Frontal cortex (tissue), 4 donors: ENCODE measurements around the gene FNBP1. TPM values are rescaled to one million over a fixed set of nuclear protein-coding genes. Genes with fewer than 3 reads are reported as not detected.

Source experiments
- DNase-seq, 2 donors: peaks; one replicate each; pipeline ENCODE4 v3.0.0; 2012; ENCODE audit warnings: low spot score in 2 of 2
- FAIRE-seq: peaks from 2 replicates; lab custom pipeline; 2012; peaks lifted over from hg19 to GRCh38; lab: Jason Lieb, UNC
- total RNA-seq: library from RNA; depleted of rRNA; stranded (reverse); fragments of >200 nt; gene quantifications from one replicate; pipeline ENCODE4 v1.2.3, GENCODE V29; 2014
- donor health status: control.
- donor health status: control.
- donor health status: control.

Gene FNBP1
- total RNA-seq, result 49.7 TPM

DNA sequence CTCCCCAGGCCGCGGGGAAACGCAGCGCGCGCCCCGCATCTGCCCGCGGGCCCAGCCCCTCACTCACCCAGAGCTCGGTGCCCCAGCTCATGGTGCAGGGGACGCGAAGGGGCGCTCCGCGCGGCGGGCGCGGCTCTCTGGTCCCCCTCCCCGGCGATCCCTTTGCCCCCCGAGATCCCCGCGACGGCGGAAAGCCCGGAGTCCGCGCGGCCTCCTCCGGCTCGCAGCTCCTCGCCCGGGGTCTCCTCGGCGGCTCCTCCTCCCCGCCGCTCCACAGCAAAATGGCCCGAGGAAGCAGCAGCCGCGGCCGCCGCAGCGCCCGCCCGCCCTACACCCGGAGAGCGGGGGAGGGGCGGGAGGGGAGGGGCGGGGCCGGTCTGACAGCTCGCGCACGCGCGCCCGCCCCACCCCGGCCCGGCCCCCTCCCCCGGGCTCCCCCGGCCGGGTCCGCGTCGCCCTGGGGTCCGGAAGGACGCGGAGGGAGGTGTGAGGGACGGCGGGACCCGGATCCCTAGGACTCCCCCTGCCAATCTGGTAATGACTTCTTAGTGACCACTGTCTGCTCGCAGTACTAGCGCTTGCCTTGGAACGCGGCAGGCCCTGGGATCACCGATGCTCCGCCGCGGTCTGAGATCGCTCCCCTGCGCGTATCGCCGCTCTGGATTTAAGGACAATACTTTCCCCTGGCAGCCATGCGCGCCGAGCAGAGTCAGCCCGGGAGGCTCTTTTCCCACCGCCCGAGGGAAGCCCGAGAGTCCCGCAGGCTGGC, at the start of gene FNBP1:
Gene FNBP1, minus strand, starts transcription at position 305 of the 769 bp plus-strand sequence. Its CDS starts 214 bp downstream, at position 91.
- DNase-seq (peak; percentile 94 to 96), FAIRE-seq (no peak)

DNA sequence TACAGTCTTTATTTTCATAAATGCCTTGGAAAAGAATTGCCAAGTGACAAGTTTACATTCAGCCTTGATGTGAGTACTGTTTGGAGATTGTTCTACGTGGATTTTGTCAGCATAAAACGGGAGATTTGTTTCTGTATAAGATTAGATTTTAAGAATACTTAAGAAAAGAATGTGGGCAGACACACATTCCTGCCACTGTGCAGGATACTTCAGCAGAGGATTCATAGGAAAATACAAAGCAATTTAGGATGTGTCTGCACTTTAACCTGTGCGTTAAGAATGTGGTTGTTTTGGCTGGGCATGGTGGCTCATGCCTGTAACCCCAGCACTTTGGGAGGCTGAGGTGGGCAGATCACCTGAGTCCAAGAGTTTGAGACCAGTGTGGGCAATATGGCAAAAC, 47.9 kb upstream of the FNBP1 start:
- DNase-seq (no peak), FAIRE-seq (no peak)

DNA sequence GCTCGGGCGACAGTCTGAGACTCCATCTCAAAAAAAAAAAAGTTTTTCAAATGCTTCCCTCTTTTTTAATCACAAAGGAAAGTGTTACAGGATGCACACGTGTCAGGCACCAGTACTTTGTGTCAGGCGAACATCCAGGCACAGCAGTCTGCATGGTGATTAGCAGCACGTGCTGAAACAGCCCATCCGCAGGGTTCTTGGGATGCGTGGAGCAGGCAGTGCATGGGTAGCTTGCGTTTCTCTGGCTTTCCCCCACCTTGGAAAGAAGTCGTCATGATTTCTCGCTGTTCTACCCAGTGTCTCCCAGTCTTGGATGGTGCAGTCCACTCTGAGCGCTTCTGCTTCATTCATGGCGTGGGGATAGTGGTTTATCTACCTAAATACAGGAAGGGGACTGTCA, 46.2 kb upstream of the FNBP1 start:
- DNase-seq (no peak), FAIRE-seq (no peak)

DNA sequence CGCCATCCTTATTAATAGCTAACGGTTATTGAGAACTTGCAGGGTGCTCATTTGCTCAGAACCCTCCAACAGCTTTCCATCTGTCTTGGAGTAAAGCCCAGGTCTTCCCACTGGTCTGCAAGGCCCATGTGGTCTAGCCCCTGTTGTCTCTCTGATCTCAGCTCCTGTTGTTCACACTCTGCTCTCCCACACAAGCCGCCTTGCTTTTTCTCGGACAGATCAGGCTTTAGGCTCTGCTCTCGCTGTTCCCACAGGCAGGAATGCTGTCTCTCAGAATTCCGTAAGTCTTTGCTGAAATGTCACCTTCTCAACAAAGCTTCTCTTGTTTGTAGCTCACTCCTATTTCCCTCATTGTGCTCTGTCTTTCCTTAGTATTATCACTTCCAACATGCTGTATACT, 45.1 kb upstream of the FNBP1 start:
- DNase-seq, result peak in 1 of 2 donors; percentile 33
- FAIRE-seq, result no peak

DNA sequence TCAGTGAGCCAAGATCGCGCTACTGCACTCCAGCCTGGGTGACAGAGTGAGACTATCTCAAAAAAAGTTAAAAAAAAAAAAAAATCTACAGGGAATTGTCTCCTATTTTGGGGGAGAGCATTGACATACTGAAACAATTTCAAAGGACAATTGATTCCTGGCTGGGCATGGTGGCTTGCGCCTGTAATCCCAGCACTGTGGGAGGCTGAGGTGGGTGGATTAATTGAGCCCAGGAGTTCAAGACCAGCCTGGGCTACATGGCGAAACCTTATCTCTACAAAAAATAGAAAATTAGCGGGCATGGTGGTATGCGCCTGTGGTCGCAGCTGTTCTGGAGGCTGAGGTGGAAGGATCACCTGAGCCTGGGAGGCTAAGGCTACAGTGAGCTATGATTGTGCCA, 41.3 kb upstream of the FNBP1 start:
- FAIRE-seq (no peak), DNase-seq (no peak)

DNA sequence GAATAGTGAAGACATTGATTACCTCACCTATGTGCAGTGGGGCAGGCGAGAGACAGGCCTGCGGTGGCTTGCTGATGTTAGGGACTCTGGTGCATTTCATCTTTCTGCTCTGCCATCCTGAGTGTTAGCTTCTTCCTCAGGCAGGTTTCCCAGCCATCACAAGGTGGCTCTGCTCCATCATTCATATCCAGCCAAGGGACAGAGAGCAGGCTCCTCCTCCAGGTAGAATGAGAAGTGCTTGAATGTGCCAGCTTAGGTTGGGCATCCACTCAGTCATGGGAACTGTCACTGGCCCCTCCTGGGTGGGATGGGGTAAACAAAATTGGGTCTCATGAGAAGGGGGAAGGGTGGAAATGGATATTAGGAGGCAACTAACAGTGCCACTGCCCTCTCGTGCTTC, 35.6 kb upstream of the FNBP1 start:
- no peak for FAIRE-seq
- DNase-seq, result peak; percentile 34 to 46

DNA sequence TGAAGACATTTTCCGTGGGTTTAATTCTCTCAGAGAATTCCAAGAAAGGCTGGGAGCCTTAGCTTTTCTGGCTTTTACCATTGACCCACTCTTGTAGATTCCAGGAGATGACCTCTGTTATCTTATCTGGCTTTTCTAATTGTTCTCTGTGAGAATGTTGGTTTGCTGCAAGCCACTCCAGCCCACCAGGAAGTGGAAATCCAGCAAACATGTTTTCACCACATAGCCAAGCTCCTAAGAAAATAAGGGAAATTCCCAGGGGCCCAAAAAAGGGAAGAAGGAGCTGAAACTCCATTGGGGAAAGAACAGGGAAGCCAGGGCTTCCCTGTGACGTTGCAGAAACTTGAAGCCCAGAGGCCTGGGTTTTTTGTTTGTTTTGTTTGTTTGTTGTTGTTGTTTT, 30.4 kb upstream of the FNBP1 start:
- FAIRE-seq, result no peak
- no peak for DNase-seq

DNA sequence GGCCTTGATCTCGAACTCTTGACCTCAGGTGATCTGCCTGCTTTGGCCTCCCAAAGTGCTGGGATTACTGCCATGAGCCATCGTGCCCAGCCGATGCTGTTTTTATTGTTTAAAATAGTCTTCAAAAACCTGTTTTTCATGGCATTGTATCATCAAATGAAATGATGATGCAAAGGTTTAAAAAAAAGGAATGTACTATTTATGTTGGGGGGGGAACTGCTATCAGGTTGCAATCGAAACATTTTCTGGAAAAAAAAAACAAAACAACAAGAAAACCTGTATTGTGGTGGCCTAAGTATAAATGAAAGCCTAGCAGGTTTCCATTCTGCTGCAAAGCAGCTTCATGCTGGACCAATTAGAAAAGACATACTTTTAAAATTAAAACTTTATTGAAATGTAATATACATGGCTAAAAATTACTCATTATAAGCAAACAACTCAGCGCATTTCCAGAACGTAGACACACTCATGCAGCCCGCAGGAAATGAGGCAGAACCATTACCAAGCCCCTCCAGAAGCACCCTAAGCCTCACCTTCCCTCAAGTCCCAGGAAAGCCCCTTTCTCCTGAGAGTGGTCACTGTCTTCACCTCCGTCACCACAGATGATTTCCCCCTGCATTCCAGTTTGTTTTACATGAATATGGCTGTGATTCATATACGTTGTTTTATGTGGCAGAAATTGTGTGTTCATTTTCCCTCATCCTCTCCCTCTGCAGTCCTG, 29.7 kb upstream of the FNBP1 start:
- DNase-seq (no peak), FAIRE-seq (no peak)

DNA sequence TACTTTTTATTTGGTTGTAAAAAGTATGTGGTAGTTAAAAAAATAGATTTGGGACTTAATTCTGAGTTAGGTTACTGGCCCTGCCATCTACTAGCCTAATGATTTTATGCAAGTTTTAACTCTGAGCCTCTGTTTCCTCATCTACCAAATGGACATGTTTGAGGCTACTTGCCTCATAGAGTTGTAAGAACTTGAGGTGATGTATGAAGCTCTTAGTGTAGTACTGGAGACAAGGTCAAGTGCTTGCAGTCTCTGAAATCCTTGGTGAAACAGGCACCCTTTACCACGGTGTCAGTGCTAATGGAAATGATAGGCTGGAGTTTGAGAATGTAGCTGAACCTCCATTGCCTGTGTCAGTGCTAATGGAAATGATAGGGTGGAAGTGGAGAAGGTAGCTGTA, 26.1 kb upstream of the FNBP1 start:
- FAIRE-seq (no peak), DNase-seq (no peak)

DNA sequence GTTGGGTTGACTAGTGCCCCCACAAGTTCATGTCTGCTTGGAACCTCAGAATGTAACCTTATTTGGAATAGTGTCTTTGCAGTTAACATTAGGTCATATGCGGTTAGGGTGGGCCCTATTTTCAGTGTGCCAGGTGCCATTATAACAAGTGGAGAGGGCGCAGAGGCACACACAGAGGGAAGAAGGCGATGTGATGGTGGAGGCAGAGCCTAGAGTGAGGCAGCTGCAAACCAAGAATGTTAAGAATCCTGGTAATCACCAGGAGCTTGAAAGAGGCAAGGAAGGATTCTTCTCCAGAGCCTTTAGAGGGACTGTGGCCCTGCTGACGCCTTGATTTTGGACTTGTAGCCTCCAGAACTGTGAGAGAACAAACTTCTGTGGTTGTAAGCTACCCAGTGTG, 21.6 kb upstream of the FNBP1 start:
- FAIRE-seq (no peak), DNase-seq (no peak)

DNA sequence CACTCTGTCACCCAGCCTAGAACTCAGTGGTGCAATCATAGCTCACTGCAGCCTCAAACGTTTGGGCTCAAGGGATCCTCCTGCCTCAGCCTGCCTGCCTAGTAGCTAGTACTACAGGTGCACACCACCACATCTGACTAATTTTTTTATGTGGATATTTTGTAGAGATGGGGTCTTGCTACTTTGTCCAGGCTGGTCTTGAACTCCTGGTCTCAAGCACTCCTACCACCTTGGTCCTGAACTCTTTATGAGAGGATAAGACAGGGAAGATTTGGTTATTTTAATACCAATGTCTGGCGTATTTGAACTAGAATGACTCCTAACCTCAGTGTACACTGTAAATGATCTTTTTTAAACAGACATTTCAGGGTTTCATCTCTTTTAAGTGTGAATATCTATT, 19.8 kb upstream of the FNBP1 start:
- DNase-seq (no peak), FAIRE-seq (no peak)

DNA sequence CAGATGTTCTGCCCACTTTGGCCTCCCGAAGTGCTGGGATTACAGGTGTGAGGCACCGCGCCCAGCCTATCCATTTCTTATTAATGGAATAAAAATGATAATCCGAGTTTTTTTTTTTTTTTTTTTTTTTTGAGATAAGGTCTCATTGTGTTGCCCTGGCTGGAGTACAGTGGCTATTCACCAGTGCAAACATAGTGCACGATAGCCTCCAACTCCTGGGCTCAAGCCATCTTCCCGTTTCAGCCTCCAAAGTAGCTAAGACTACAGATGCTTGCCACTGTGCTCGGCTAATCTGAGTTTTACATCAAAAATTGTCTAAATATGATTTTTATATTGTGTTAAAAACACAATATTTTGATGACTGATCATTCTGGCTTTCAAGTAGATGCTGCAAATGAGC, 17.3 kb upstream of the FNBP1 start:
- DNase-seq (no peak), FAIRE-seq (no peak)

DNA sequence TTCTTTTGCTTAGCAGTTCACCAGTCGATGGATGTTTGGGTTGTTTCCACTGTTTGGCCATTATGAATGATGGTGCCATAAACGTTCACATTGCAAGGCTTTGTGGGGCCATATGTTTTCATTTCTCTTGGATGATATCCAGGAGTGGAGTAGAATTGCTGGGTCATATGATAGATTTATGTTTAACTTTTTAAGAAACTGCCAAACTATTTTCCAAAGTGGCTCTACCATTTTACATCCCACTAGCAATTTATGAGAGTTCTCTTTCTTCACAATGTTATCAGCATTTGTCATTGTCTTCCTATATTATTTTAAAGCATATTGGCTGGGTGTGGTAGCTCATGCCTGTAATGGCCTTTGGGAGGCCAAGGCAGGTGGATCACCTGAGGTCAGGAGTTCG, 15.9 kb upstream of the FNBP1 start:
- DNase-seq (no peak), FAIRE-seq (no peak)

DNA sequence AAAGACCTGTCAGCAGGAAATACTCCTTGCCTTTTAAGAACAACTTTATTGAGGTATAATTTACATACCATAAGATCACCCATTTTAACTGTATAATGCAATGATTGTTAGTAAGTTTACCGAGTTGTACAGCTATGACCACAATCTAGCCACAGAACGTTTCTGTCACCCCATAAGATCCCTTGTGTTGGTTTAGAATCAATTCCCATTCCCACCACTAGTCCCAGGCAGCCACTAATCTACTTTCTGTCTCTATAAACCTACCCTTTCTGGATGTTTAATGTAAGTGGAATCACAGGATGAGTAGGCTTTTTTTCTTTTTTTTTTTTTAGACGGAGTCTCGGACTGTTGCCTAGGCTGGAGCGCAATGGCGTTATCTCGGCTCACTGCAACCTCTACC, 15.2 kb upstream of the FNBP1 start:
- FAIRE-seq (no peak), DNase-seq (no peak)

DNA sequence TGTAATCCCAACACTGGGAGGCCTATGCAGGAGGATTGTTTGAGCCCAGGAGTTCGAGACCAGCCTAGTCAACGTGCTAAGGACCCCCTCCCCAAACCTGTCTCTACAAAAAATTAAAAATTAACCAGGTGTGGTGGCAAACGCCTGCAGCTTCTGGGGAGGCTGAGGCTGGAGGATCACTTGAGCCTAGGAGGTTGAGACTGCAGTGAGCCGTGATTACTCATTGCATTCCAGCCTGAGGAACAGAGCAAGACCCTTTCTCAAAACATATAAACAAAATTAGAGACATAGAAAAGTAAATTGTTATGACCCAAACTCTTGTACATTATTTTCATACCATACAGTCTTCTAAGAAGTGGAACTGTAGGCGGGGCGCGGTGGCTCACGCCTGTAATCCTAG, 11.8 kb upstream of the FNBP1 start:
- DNase-seq, result no peak
- FAIRE-seq, result no peak

DNA sequence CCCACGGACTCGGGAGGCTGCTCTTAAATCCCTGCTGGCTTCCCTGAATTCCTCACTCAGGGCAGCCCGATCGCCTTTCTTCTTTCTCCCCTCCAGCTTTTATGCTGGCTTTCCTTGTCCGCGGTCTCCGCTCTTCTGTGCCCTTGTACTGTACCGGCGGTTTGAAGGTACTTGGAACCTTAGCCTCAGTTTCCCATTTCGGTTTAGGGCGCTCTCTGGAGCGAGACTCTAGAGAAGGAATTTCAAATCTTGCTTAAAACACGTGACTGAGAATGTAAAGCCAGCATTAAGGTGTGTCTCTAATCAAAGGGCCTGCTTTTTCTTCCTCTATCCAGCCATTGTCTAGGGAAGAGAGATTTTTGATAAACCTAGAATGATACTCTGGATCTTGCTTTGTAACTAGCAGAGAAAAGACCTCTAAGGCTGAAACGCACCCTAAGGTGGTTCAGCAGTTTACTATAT, 11.4 kb upstream of the FNBP1 start:
- no peak for FAIRE-seq
- no peak for DNase-seq

DNA sequence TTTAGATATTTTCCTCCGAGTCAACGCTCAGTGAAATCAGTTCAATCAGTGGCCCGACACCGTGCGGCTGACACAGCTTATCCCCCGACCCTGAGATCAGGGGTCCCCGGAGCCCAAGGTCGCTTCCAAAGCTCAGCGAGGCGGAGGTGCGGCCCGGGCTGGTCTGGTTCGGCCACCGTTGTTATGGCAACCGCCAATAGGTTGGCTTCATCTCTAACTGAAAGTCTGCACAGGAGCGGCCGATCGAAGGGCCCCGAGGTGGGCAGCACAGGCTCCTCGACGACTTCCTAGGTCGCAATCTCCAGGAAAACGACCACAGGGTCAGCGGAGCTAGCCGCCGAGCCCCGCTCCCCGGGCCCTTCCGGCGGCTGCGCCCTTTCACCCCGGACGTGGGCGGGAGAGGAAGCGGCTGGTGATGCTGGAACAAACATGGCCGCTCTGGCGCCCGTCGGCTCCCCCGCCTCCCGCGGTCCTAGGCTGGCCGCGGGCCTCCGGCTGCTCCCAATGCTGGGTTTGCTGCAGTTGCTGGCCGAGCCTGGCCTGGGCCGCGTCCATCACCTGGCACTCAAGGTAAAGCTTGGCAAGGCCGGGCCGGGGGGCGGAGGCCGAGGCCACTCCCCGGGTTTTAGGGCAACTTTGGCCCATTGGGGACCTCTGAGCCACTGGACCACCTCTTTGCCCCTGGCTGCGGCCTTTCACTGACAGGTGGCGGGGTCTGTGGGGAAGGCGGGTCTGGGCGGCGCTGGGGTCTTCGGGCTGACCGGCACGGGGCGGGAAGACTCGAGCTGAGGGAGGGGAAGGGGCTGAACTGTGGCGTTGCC, 10.7 kb upstream of the FNBP1 start, which contains the start of gene GPR107:
Gene GPR107, plus strand, starts transcription at position 403 of the 821 bp plus-strand sequence. Its CDS starts 27 bp downstream, at position 430.
- FAIRE-seq (no peak), DNase-seq (peak; percentile 77 to 89)

DNA sequence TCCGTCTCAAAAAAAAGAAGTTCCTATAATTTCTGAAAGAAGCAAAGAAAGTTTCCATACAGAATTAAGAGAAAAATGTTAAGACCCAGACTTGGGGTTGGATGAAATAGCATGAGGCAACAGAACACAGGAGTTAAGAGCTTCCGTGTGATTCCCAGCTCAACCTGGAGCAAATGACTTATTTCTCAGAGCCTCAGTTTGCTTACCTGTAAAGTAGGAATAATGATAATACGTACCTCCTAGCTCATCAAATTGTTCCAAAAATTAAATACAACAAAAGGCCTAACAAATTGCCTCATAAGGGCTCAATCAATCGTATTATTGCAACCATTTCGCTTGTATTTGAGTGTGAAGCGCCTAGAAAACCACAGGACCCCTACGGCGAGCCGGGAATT, 10.1 kb upstream of the FNBP1 start:
- FAIRE-seq, result no peak
- no peak for DNase-seq

DNA sequence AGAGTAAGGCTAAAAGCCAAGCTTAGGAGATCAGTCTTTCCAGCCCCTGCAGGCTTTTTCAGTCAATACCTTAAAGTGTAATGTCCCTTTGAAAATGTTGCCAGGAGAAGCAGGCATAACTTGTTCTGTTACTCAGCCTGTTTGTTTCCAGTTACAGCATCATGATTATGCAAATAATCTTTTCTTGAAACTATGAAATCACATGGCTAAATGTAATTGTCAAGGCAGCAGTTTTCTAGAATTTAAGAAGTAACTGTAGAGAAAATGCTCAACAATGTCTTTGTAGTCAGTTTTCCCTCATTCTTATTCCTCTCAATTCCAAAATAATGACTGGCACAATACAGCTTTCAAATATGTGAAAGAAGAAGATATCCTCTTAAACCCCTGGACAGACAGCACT, 8.9 kb upstream of the FNBP1 start:
- DNase-seq (no peak), FAIRE-seq (no peak)

DNA sequence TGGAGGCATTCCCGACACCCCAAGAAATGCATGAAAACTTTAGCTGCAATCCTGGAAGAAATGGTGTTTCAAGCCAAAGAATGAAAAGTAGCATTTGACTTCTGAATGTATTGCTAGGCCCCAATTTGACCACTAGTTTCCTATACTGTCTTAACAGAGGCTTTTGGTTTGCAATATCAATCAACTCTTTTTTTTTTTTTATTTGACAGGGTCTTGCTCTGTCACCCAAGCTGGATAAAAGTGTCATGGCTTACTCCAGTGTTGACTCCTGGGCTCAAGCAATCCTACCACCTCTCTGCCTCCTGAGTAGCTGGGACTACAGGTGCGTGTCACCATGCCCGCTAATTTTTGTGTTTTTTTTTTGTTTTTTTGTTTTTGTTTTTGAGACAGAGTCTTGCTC, 7.5 kb upstream of the FNBP1 start:
- FAIRE-seq (no peak), DNase-seq (no peak)
